DMS114 treated with DMSO at 0.1 percent for 48 hours (cell line): ENCODE results near the gene NEB.
"Not testable (repeated sequence)": the region's sequence is repeated elsewhere in the genome, so short reads cannot be mapped to it uniquely, and the experiment has no call there.

Source experiments
- DNase-seq: peaks from one replicate; lab custom pipeline; 2025; ENCODE audit not compliant: unreplicated experiment; lab: John Stamatoyannopoulos, UW

Gene NEB

DNA sequence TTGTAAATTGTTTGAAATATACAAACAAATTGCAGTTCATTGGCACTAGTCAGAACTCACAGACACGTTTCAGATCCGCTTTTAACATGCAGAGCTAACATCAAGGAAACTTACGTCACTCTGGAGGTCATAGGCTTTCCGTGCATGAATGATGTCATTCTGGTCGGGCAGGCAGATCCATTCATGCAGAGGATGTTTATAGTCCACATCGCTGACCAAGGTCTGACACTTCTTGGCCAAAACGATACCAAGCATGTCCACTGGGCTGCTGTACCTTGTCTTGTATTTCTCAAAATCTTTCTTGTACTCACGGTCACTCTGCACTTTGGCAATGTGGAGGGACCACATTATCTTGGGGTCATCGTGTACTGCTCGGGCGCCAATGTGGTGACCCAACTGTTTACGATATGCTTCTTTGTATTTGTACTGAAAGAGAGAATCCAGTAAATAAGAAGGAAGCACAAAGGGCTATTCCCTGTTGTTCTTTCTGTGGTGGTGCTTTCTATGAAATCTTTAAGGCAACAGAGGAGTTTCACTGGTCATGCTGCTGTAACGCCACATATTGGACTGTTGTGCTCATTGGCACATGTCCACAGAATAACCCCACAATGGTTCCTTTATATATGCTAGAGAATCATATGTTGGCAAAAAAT, 114.8 kb downstream of the NEB start:
- DNase-seq = no peak

DNA sequence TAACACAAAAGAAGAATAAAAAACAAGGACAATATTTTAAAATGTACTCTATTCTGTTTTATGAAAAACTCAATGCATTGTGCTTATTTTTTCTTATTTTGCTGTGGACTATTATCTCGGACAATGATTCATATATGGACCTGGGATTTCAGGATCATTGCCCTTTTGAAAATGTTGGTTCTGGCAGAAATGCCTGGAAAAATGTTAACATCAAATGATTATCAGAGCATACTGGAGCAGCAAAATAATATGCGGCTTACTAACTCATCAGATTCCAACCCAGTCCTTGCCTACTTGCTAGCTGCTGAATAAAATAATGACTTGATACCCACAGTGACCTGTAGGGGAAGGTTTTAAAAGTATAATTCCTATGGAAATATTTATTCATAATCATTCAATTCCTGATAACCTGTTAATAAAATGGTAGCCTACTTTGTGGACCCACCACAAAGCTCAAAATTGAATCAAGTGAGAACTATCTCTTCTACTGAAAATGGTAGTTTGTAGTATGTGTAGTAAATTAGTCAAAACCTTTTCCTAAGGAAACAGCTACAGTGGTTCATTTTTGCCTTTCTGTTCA, 117.4 kb downstream of the NEB start:
- no peak for DNase-seq

DNA sequence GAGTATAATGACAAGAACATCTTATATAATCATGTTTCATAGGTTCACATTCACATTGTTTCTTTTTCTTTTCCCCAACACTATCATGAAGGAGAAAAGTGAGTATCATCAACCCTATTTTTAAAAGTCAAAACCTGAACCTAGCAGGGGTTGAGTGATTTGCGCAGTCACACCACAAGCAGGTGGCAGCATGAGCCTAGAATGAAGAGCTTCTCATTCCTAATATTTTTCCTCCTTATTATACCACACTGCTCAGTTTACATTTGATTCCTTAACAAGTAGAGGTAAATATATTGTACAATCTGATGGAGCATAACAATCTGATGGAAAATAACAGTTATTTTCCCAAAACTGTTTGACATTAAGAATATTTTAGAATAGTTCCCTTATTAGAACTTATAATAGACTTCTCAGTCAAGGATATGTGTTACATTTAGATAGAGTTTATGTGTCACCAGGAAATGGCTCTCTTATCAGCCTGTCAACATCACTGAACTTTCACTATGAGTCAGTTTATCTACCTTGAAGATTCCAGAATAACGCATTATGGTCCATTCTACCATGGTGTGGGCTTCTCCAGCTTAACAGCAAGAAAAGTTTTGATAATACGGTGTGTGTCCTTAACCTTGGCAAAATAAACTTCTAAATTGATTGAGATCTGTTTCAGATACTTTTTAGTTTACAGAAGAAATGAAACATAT, 119.5 kb downstream of the NEB start:
- no peak for DNase-seq

DNA sequence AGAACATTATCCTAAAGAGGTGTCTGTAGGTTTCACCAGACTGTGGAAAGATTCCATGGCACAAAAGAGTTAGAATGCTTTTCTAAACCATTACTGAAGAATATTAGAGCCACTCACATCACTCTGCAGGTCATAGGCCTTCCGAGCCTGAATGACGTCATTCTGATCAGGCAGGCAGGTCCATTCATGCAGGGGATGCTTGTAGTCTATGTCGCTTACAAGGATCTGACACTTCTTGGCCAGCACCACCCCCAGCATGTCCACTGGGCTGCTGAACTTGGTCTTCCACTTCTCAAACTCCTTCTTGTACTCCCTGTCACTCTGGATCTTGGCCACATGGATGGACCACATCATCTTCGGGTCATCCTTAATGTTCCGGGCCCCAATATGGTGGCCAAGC, 120.1 kb downstream of the NEB start:
- DNase-seq = no peak

DNA sequence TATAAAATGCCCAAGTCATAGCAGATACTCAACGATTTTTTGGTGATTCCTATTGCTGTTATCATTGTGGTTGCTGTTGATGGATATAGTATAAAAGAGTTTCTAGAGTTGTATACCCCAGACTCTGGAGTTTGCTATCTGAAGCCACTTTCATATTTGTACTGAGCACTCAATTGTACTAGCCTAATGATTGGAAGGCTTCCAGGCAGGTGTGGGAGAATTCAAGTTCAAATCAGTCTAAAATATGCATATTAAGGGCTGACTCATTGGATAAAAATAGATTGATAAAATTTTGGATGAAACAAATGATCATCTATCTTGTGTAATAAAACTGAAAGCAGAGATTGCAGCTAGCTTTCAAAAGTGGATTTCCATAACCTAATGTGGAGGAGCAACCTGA, 122.9 kb downstream of the NEB start:
- DNase-seq = no peak

DNA sequence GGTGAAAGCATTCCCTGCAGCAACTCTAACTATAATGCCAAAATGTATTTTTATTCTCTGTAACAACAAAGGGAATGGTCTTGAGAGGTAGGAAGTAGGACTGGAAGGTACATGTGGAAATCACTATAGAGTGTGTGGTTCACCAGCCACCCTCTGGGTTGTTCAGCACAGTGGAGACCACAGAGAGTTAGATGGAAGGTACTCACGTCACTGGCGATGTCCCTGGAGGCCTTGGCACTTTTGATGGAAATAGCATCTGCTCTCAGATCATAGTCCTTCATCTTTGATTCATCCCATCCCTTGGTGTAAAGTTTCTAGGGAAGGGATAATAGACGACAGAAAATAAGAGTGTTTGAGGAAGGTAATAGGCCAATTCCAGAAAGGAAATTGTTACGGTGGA, 124.0 kb downstream of the NEB start:
- no peak for DNase-seq

DNA sequence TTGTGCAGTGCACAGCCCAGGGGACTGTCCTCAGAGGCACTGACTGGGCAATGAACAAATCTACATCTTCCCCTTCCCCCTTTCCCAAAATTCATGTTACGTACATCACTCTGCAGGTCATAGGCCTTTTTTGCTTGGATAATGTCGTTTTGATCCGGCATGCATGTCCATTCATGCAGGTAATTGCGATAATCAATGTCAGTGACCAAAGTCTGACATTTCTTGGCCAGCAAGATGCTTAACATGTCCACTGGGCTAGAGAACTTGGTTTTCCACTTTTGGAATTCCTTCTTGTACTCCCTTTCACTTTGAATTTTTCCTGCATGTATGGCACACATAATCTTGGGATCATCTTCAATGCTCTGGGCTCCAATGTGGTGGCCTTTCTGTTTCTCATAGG, 124.6 kb downstream of the NEB start:
- no peak for DNase-seq

DNA sequence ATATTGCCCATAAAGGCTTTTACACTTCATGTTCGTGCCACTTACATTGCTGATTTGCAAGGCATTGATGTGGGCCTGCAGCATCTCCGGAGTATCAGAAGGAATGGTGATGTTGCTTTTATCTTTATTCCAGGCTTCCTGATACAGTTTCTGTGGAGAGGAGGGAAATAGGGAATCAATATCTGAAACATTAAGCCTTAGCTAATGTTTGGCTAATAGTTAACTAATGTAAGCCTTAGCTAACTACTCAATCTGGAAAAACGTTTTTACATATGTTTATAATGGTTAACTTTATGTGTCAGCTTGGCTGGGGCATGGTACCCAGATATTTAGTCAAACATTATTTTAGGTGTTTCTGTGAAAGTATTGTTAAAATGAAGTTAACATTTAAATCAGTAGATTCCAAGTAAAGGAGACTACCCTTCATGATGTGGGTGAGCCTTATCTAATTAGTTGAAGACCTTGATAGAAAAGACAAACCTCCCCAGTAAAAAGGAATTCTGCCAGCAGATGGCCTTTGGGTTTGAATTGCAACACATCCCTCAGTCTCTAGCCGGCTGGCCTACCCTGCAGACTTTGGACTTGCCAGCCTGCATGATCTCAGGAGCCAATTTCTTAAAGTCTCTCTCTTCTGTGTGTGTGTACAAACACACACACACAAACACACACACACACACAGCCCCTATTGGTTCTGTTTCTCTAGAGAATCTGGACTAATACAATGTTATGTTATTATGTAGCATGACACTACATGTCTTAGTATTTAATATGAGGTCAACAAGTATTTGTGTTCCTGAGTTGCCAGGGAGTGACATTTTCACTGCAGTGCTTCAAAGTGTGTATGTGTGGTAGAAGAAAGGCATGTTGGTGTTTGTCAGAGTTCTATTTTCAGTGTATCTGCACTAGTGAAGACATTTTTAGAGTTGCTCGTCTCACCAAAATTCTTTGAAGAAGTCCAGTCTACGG, 126.5 kb downstream of the NEB start:
- DNase-seq = not testable (repeated sequence)

DNA sequence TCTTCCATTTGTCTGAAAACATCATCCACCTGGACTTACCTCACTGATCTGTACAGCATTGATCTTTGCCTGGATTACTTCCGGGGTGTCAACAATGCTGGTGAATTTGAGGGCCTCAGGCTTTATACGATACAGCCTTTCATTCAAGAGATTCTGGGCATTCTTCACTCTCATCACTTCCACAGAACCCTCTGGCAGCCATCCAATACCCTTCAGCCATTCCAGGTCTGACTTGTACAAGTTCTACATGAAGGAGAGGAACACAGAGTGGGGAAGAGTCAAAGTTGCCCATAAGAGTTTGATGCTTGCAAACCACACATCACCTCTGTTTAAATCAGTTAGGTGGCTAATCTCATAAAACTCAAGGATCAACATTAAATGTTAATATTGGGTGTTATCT, 130.7 kb downstream of the NEB start:
- DNase-seq = not testable (repeated sequence)

DNA sequence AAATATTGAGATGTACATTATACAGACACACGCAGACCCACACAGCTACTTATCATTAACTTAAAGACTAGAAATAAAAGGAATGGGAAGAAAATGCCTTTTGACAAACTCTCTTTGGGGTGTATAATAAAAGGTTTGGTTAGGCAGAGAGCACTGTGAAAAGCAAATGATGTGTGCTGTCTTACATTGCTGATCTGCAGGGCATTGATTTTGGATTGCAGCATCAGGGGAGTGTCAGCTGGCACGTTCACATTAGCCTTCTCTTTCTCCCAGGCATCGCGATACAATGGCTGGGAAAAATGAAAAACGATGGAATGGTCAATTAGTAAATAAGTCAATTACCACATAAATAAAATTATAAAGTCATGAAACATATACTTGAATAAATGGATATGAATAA, 131.9 kb downstream of the NEB start:
- not testable (repeated sequence) for DNase-seq

DNA sequence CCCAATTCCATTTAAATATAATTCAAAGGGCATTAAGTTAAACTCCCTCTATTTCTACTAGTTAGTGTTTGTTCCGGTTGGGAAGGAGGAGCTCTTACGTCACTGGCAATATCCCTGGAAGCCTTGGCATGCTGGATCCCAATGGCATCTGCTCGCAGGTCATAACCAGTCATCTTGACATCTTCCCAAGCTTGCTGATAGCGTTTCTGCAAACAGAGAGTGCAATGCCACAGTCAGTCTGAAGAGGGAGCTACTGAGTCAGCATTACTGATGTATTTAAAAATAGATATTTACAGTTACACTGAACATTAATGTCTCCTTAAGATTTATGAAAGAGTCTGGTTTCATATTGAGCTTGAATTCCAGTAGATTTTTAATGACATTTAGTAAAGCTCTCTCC, 132.5 kb downstream of the NEB start:
- not testable (repeated sequence) for DNase-seq

DNA sequence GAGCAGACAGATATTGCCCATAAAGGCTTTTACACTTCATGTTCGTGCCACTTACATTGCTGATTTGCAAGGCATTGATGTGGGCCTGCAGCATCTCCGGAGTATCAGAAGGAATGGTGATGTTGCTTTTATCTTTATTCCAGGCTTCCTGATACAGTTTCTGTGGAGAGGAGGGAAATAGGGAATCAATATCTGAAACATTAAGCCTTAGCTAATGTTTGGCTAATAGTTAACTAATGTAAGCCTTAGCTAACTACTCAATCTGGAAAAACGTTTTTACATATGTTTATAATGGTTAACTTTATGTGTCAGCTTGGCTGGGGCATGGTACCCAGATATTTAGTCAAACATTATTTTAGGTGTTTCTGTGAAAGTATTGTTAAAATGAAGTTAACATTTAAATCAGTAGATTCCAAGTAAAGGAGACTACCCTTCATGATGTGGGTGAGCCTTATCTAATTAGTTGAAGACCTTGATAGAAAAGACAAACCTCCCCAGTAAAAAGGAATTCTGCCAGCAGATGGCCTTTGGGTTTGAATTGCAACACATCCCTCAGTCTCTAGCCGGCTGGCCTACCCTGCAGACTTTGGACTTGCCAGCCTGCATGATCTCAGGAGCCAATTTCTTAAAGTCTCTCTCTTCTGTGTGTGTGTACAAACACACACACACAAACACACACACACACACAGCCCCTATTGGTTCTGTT, 137.2 kb downstream of the NEB start:
- DNase-seq = not testable (repeated sequence)

DNA sequence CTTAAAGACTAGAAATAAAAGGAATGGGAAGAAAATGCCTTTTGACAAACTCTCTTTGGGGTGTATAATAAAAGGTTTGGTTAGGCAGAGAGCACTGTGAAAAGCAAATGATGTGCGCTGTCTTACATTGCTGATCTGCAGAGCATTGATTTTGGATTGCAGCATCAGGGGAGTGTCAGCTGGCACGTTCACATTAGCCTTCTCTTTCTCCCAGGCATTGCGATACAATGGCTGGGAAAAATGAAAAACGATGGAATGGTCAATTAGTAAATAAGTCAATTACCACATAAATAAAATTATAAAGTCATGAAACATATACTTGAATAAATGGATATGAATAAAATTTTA, 142.4 kb downstream of the NEB start:
- DNase-seq = not testable (repeated sequence)

DNA sequence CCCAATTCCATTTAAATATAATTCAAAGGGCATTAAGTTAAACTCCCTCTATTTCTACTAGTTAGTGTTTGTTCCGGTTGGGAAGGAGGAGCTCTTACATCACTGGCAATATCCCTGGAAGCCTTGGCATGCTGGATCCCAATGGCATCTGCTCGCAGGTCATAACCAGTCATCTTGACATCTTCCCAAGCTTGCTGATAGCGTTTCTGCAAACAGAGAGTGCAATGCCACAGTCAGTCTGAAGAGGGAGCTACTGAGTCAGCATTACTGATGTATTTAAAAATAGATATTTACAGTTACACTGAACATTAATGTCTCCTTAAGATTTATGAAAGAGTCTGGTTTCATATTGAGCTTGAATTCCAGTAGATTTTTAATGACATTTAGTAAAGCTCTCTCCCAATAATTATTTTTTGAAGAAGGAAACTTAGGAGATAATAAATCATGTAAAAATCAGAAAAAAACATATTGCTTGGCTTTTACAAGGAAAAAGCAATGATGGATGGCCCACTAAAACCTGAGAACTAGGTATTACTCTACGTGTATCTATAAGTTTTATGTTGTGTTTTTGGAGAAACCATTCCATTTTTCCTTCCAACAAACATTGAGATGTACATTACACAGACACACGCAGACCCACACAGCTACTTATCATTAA, 142.9 kb downstream of the NEB start:
- DNase-seq = not testable (repeated sequence)

DNA sequence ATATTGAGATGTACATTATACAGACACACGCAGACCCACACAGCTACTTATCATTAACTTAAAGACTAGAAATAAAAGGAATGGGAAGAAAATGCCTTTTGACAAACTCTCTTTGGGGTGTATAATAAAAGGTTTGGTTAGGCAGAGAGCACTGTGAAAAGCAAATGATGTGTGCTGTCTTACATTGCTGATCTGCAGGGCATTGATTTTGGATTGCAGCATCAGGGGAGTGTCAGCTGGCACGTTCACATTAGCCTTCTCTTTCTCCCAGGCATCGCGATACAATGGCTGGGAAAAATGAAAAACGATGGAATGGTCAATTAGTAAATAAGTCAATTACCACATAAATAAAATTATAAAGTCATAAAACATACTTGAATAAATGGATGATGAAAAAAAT, 153.0 kb downstream of the NEB start:
- not testable (repeated sequence) for DNase-seq

DNA sequence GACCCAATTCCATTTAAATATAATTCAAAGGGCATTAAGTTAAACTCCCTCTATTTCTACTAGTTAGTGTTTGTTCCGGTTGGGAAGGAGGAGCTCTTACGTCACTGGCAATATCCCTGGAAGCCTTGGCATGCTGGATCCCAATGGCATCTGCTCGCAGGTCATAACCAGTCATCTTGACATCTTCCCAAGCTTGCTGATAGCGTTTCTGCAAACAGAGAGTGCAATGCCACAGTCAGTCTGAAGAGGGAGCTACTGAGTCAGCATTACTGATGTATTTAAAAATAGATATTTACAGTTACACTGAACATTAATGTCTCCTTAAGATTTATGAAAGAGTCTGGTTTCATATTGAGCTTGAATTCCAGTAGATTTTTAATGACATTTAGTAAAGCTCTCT, 153.6 kb downstream of the NEB start:
- DNase-seq = not testable (repeated sequence)

DNA sequence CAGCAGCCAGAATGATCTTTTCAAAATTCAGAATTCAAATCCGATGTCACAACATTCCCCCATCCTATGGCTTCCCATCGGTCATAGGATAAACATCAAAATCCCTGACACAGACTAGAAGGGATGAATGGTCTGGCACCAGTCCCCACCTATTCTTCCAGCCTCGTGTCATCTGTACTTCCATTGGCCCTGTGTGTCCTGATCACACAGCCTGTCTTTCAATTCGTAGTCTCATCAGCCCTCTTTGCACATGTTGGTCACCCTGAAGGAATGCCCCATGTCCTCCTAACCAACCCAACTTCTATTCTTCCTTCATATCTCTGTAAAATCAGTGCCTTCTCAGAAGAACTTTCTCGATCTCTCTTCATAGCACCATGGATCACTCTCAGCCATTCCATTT, 157.2 kb downstream of the NEB start:
- DNase-seq = no peak

DNA sequence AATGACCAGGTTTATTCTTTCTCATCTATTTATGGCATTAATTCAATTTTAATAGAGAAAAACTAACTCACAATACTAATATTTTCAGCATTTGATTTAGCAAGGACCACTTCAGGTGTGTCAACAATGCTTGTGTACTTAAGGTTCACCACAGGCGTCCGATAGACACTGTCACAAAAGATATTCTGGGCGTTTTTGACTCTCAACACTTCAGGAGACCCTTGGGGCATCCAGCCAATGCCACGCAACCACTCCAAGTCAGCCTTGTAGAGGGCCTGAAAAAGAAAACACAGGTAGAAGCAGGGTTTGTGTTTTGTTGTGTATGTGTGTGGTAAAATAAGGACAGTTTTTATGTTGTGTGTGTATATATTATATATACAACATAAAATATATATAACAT, 158.2 kb downstream of the NEB start:
- DNase-seq = no peak

DNA sequence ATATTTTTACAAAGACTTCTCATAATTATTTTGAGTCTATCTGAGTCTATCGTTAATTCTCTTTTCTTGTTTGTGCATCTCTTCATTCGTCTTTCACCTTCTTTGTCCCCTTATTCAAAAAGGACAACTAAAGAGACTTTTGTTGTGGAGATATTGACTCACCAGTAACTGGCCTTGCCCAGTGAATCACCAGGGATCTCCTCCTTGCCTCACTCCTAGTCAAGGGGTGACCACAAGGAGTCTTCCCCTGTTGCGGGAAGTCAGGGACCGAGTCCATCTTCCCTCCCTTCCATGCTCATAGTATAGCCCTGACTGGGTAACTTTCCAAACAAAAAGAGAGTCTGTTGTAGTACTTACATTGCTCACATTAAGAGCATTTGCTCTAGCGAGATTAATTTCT, 158.9 kb downstream of the NEB start:
- no peak for DNase-seq

DNA sequence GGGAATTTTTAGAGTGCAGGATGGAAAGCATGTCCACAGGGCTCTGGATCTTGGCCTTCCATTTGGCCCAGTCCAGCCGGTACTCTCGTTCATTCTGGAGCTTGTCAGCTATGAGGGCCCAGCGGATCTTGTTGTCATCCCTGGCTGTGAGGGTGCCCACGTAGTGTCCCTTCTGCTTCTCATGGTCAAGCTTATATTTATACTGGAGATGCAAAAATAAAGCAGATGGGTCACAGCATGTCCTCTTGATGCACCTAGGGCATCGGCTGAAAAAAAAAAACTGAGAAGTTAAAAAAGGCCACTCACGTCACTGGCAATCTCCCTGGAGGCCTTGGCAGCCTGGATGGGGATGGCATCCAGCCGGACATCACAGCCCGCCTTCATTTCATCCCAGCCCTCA, 164.1 kb downstream of the NEB start:
- no peak for DNase-seq
